Keratinocyte (primary cell): ENCODE data around the gene NCL. TPM values are rescaled to one million over a fixed set of nuclear protein-coding genes. Genes with fewer than 3 reads are reported as not detected.
"Not testable (repeated sequence)": the region's sequence is repeated elsewhere in the genome, so short reads cannot be mapped to it uniquely, and the experiment has no call there.

Experiments
- DNase-seq: peaks from one replicate; pipeline ENCODE4 v3.0.0-alpha.2; 2011; ENCODE audit warnings: low read depth, missing footprints, low spot score
- FAIRE-seq: peaks from 2 replicates; lab custom pipeline; 2011; peaks lifted over from hg19 to GRCh38; lab: Jason Lieb, UNC
- H2AFZ ChIP-seq: 2 replicates; pipeline ENCODE4 v1.6.0; 2012; ENCODE audit warnings: low read length, control low read depth, inconsistent platforms; ENCODE audit not compliant: control insufficient read depth
- H3K27ac ChIP-seq: 2 replicates; pipeline ENCODE4 v1.5.1; 2011; ENCODE audit warnings: low read length; ENCODE audit not compliant: control insufficient read depth, insufficient read depth
- H3K27me3 ChIP-seq: 3 replicates; pipeline ENCODE4 v1.6.0; 2011; ENCODE audit warnings: low read length; ENCODE audit not compliant: control insufficient read depth, insufficient read depth; ENCODE audit errors: extremely low read depth
- H3K36me3 ChIP-seq, 2 experiments: 2 replicates in 1 of 2; 3 replicates in 1 of 2; pipeline ENCODE4 v1.5.1; 2011; ENCODE audit warnings: low read length in 2 of 2, mild to moderate bottlenecking in 1 of 2; ENCODE audit not compliant: control insufficient read depth in 2 of 2, insufficient read depth in 2 of 2; ENCODE audit errors: extremely low read depth in 1 of 2
- H3K4me1 ChIP-seq: 3 replicates; pipeline ENCODE4 v1.5.1; 2011; ENCODE audit warnings: low read length; ENCODE audit not compliant: control insufficient read depth, insufficient read depth; ENCODE audit errors: extremely low read depth
- H3K4me2 ChIP-seq: 3 replicates; pipeline ENCODE4 v1.6.0; 2011; ENCODE audit warnings: low read depth, low read length; ENCODE audit not compliant: control insufficient read depth, insufficient read depth; ENCODE audit errors: extremely low read depth
- H3K4me3 ChIP-seq, 3 experiments: fragments of 200-600 bp in 1 of 3; sonication (generic) in 1 of 3; 2 replicates in 2 of 3; 3 replicates in 1 of 3; pipeline ENCODE4 v1.5.1; 2011 to 2016; ENCODE audit warnings: low read length in 3 of 3, mild to moderate bottlenecking in 3 of 3, control low read depth in 2 of 3, inconsistent platforms in 1 of 3, low read depth in 1 of 3, mixed read lengths in 1 of 3, mixed run types in 1 of 3, moderate library complexity in 1 of 3; ENCODE audit not compliant: control insufficient read depth in 2 of 3, insufficient read depth in 2 of 3; ENCODE audit errors: extremely low read depth in 1 of 3
- H3K79me2 ChIP-seq: 2 replicates; pipeline ENCODE4 v1.6.0; 2012; ENCODE audit warnings: low read length; ENCODE audit not compliant: control insufficient read depth, insufficient read depth
- H3K9ac ChIP-seq: 3 replicates; pipeline ENCODE4 v1.6.0; 2011; ENCODE audit warnings: low read length; ENCODE audit not compliant: control insufficient read depth, insufficient read depth; ENCODE audit errors: extremely low read depth
- H3K9me1 ChIP-seq: 3 replicates; pipeline ENCODE4 v1.6.0; 2011; ENCODE audit warnings: low read length; ENCODE audit not compliant: control insufficient read depth, insufficient read depth; ENCODE audit errors: extremely low read depth
- H3K9me3 ChIP-seq: 2 replicates; pipeline ENCODE4 v1.5.1; 2012; ENCODE audit warnings: low read depth, low read length; ENCODE audit not compliant: control insufficient read depth
- H4K20me1 ChIP-seq: 3 replicates; pipeline ENCODE4 v1.6.0; 2011; ENCODE audit warnings: low read length; ENCODE audit not compliant: control insufficient read depth, insufficient read depth; ENCODE audit errors: extremely low read depth
- CTCF ChIP-seq, 3 experiments: IDR thresholded peaks in 1 of 3; conservative IDR thresholded peaks in 1 of 3; optimal IDR thresholded peaks in 1 of 3; 2 replicates in 2 of 3; 3 replicates in 1 of 3; pipeline versions ENCODE3 to v1.5.1; 2011; ENCODE audit warnings: low read length in 3 of 3, mild to moderate bottlenecking in 3 of 3, moderate library complexity in 2 of 3, control low read depth in 1 of 3, inconsistent platforms in 1 of 3; ENCODE audit not compliant: insufficient read depth in 2 of 3; ENCODE audit errors: extremely low read depth in 1 of 3
- EZH2 ChIP-seq: IDR thresholded peaks from one replicate; pipeline ENCODE4 v1.6.1; 2012; ENCODE audit warnings: inconsistent platforms, mild to moderate bottlenecking, low read length, moderate library complexity
- dilution Hi-C: fragments of 300-500 bp; cut with MboI; formaldehyde crosslinking; loops from one replicate; pipeline ENCODE4 v1.7.0; 2020; ENCODE audit warnings: low sequenced_read_pairs; ENCODE audit not compliant: extremely low pct_ligation_motif_present
- polyA plus RNA-seq, 5 experiments: library from polyadenylated mRNA; depleted of rRNA in 3 of 5; stranded (reverse) in 3 of 5; stranded (forward) in 1 of 5; unstranded in 1 of 5; fragments of >200 nt; gene quantifications; 1 replicate in 1 of 5; 2 replicates in 3 of 5; 3 replicates in 1 of 5; pipeline versions ENCODE4 v1.2.1 to v1.2.3, GENCODE V29; 2011 to 2012; ENCODE audit warnings: missing spikeins in 2 of 5, low read depth in 1 of 5, low replicate concordance in 1 of 5

NCL gene
- polyA plus RNA-seq, 1 donor (not counting 4 experiments of a cell fraction or from before 2014, with no cell fraction given), result 247 TPM

- Histone ChIP-seq H3K9me3 (peaks cover 4% of the 10 kb centered on the region), H3K9ac (no peak overlapping the region), H3K79me2 (no peaks in the 10 kb centered on the region), H4K20me1 (no peaks in the 10 kb centered on the region), H3K27me3 (no peaks in the 10 kb centered on the region), H3K36me3 (no peaks in the 10 kb centered on the region), H3K27ac (no peak overlapping the region), H3K9me1 (no peaks in the 10 kb centered on the region), H3K4me1 (no peaks in the 10 kb centered on the region), H2AFZ (no peak overlapping the region), H3K4me3 (no peak overlapping the region), H3K4me2 (no peak overlapping the region)
- TF ChIP-seq CTCF (optimal IDR thresholded peaks at IDR 0.05 in 1 of 3, IDR thresholded peaks at IDR 0.05 in 1 of 3, conservative IDR thresholded peaks at IDR 0.05 in 1 of 3; ENCODE audit: extremely low read depth in 1 of 3, insufficient read depth in 2 of 3, low read length in 3 of 3) (no peak), EZH2 (no peak)
- FAIRE-seq (no peak), DNase-seq (no peak)
- dilution Hi-C loops, result no loop called here
Measured at GRCh38 chr2:231431606-231432005, 32.7 kb downstream of the NCL start.

DNA sequence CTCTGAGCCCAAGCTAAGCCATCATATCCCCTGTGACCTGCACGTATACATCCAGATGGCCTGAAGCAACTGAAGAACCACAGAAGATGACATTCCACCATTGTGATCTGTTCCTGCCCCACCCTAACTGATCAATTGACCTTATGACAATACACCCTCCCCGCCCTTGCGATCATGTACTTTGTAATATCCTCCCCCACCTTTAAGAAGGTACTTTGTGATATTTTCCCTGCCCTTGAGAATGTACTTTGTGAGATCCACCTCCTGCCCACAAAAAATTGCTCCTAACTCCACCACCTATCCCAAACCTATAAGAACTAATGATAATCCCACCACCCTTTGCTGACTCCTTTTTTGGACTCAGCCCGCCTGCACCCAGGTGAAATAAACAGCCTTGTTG lies 33.8 kb downstream of the NCL start:
- H4K20me1 ChIP-seq, H3K27me3 ChIP-seq, H3K9me3 ChIP-seq, H3K36me3 ChIP-seq, H2AFZ ChIP-seq, H3K9me1 ChIP-seq, H3K27ac ChIP-seq, H3K79me2 ChIP-seq, H3K4me2 ChIP-seq, H3K4me1 ChIP-seq, DNase-seq, H3K4me3 ChIP-seq, FAIRE-seq, dilution Hi-C loops, H3K9ac ChIP-seq: not testable (repeated sequence)

DNA sequence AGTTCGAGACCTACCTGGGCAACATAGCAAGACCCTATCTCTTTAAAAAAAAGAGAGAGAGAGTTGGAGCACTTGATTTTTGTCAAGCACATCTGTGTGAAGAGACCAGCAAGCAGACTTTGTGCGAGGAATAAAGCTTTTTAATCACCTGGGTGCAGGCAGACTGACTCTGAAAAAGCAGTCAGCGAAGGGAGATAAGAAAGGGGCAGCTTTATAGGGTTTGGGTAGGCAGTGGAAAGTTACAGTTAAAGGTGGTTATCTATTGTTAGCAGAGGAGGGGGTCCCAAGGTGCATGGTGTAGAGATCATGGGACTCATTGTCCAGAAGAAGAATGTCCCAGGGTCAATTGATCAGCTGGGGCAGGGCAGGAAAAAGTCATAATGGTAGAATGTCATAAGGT lies 34.4 kb downstream of the NCL start:
- Histone ChIP-seq H3K9me3 (peaks cover 4% of the 10 kb centered on the region), H3K9ac (no peak overlapping the region), H3K9me1 (no peaks in the 10 kb centered on the region), H3K4me3 (no peak overlapping the region), H4K20me1 (no peaks in the 10 kb centered on the region), H3K79me2 (no peaks in the 10 kb centered on the region), H3K36me3 (no peaks in the 10 kb centered on the region), H3K4me2 (no peak overlapping the region), H3K27ac (no peak overlapping the region), H2AFZ (no peak overlapping the region), H3K27me3 (no peaks in the 10 kb centered on the region), H3K4me1 (peaks cover 3% of the 10 kb centered on the region)
- dilution Hi-C loops, result no loop called here
- FAIRE-seq (no peak), DNase-seq (no peak)
- TF ChIP-seq EZH2, result no peak
- TF ChIP-seq CTCF (optimal IDR thresholded peaks at IDR 0.05 in 1 of 3, IDR thresholded peaks at IDR 0.05 in 1 of 3, conservative IDR thresholded peaks at IDR 0.05 in 1 of 3; ENCODE audit: extremely low read depth in 1 of 3, insufficient read depth in 2 of 3, low read length in 3 of 3), result no peak
